Upper lobe of left lung (tissue), 4 donors: Measurements from ENCODE around the gene PITPNM3.
"Not testable (repeated sequence)": the region's sequence is repeated elsewhere in the genome, so short reads cannot be mapped to it uniquely, and the experiment has no call there.

Experiments used
- EP300 ChIP-seq, 4 donors: sonication (generic); formaldehyde crosslinking; IDR thresholded peaks; one replicate each; pipeline ENCODE4 v1.5.1; 2017; ENCODE audit warnings: antibody characterized with exemption in 4 of 4, control low read depth in 2 of 4
- POLR2A ChIP-seq, 4 donors: fragments of 450-650 bp; IDR thresholded peaks; one replicate each; pipeline ENCODE4 v1.5.1; 2016 to 2017; ENCODE audit warnings: antibody characterized with exemption in 4 of 4, mild to moderate bottlenecking in 2 of 4
- POLR2AphosphoS5 ChIP-seq, 2 donors: sonication (generic); formaldehyde crosslinking; IDR thresholded peaks; one replicate each; pipeline ENCODE4 v1.5.1; 2017; ENCODE audit warnings: antibody characterized with exemption in 2 of 2
- TF ChIP-seq, protein P1 (sequence below), 6 experiments: fragments of 450-650 bp in 4 of 6; fragments of 200-600 bp in 2 of 6; sonication (generic) in 2 of 6; IDR thresholded peaks; one replicate each; pipeline ENCODE4 v1.5.1; 2016 to 2019; ENCODE audit warnings: antibody characterized with exemption in 6 of 6

DNA sequence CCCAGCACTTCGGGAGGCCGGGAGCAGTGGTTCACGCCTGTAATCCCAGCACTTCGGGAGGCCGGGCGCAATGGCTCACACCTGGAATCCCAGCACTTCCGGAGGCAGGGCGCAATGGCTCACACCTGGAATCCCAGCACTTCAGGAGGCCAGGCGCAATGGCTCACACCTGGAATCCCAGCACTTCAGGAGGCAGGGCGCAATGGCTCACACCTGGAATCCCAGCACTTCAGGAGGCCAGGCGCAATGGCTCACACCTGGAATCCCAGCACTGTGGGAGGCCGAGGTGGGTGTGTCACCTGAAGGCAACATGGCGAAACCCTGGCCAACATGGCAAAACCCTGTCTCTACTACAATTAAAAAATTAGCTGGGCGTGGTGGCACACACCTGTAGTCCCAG is 37.0 kb upstream of the PITPNM3 start:
- not testable (repeated sequence) for TF ChIP-seq EP300, POLR2A, POLR2AphosphoS5 (IDR thresholded peaks at IDR 0.05)
- TF ChIP-seq, protein P1, sequence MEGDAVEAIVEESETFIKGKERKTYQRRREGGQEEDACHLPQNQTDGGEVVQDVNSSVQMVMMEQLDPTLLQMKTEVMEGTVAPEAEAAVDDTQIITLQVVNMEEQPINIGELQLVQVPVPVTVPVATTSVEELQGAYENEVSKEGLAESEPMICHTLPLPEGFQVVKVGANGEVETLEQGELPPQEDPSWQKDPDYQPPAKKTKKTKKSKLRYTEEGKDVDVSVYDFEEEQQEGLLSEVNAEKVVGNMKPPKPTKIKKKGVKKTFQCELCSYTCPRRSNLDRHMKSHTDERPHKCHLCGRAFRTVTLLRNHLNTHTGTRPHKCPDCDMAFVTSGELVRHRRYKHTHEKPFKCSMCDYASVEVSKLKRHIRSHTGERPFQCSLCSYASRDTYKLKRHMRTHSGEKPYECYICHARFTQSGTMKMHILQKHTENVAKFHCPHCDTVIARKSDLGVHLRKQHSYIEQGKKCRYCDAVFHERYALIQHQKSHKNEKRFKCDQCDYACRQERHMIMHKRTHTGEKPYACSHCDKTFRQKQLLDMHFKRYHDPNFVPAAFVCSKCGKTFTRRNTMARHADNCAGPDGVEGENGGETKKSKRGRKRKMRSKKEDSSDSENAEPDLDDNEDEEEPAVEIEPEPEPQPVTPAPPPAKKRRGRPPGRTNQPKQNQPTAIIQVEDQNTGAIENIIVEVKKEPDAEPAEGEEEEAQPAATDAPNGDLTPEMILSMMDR (IDR thresholded peaks at IDR 0.05): not testable (repeated sequence)
